GM18867 (cell line): ENCODE data around the gene SLC6A18.
"Not testable (repeated sequence)": the region's sequence is repeated elsewhere in the genome, so short reads cannot be mapped to it uniquely, and the experiment has no call there.

Source experiments
- ATAC-seq: cut with Tn5 transposase; IDR thresholded peaks from one replicate; pipeline ENCODE4 v1.9.1; 2021; ENCODE audit warnings: mild to moderate bottlenecking, moderate library complexity; ENCODE audit not compliant: unreplicated experiment

Gene SLC6A18

DNA sequence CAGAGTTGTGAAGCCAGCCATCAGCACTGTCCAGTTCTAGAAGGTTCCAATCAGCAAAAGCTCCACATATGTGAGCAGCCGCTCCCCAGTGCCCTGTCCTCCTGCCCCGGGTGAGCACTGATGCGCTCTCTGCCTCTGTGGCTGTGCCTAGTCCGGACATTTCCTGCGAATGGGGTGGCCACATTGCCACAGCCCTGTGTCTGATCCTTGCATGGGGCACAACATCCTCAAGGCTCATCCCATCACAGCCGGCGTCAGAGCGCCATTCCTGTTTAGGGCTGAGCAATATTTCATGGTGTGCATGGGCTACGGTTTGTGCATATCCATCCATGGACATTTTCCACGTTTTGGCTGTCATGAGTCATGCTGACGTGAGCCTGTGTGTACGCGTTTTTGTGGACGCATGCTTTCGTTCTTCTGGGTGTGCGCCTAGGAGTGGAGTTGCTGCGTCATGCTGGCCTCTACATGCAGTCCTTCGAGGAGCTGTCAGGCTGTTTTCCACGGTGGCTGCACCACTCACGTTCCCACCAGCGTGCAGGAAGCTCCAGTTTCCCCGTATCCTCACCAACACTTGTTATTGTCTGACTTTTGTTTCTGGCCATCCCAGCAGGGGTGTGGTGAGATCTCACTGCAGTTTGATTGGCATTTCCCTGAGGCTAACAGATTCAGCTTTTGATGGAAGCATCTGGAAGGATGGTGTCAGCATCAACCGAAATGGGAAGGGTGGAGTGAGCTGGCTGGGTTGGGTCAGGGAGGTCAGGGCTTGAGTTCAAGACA lies 9.7 kb upstream of the SLC6A18 start:
- ATAC-seq, result no peak

DNA sequence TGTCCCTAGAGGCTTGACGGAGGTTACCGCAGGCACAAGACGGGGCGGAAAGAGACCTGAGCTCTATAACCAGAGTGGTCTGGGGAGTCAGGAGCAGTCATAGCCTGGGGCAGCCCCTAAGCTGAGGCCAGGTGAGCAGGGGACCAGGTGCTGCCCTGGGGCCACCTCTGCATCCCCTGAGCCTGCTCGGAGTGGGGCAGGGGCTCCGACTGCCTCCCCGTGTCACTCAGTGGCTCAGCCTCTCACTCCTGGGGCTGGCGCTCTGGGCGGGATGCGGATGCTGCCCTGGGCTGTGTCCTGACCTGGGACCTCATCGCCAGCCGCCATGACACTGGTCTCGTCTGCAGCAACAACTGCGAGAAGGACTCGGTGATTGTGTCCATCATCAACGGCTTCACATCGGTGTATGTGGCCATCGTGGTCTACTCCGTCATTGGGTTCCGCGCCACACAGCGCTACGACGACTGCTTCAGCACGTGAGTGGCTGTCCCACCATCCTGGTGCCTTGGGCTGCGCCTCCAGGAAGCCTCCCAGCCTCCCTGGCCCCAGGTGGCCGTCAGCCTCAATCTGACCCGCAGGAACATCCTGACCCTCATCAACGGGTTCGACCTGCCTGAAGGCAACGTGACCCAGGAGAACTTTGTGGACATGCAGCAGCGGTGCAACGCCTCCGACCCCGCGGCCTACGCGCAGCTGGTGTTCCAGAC lies 8.8 kb upstream of the SLC6A18 start:
- ATAC-seq, result no peak

DNA sequence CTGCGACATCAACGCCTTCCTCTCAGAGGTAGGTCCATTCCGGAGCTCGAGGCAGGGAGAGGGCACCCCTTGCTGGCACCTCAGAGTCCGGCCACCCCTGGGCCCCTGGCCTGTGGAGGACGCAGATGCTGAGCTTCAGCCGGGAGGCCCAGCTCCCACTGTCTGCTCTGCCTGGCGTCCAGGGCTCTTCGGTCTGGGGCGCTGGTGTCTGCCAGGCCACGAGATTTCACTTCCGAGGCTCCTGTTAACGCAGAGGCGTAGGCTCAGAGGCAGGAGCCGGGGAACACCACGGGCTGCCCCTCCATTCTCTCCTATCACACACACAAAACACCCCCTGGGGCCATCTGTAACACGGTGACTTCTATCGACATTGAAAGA lies 8.3 kb upstream of the SLC6A18 start:
- ATAC-seq, result no peak

DNA sequence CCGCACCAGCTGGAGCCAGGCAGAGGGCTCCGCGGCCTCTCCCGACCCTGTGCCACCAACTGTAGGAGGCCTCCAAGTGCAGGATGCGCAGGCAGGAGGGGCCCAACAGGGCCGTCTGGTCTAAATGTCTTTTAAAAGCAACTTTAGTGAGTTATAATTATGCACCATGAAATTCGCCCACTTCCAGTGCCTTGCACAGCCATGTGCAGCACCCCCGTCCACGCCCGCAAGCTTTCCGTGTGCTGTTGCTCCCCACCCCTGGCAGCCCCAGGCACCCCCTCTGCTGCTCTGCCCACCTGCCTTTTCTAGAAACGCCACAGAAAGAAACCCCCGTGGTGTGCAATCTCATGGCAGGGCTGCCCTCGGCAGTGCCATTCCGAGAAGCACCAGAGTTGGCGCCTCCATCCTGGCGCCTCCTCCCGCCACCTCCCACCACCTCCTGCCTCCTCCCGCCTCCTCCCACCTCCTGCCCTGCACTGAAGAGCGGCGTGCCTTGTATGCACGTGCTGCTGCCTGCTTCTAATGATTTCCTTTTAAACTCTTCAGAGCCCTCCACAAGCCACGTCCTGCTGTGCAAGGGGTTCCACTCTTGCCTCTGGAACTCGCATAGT lies 7.5 kb upstream of the SLC6A18 start:
- no peak for ATAC-seq

DNA sequence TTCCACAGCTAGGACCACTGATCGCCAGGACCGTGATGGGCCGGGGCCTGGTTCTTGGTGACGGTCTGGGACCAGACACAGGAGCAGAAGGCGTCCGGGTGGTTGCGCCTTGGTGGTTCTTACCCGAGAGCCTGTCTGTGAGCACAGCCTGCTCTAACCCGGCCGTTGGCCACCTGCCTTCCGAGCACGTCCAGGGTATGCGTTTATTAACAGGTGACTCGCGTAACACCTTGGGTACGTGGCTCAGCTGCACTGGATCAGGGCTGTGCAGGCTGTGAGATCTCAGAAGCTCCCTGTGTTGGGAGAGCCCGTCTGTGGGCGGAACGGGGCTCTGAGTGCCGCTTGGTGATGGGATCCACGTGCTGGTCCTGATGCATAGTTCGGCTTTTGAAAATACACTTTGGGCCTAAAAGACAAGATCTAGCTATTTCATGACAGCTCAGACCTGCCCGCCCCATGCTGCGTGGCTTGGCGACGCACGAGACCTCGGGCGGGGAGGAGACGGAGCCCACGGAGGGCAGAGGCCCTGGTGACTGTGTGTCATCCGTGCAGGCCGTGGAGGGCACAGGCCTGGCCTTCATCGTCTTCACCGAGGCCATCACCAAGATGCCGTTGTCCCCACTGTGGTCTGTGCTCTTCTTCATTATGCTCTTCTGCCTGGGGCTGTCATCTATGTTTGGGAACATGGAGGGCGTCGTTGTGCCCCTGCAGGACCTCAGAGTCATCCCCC lies 6.7 kb upstream of the SLC6A18 start:
- ATAC-seq, result no peak

DNA sequence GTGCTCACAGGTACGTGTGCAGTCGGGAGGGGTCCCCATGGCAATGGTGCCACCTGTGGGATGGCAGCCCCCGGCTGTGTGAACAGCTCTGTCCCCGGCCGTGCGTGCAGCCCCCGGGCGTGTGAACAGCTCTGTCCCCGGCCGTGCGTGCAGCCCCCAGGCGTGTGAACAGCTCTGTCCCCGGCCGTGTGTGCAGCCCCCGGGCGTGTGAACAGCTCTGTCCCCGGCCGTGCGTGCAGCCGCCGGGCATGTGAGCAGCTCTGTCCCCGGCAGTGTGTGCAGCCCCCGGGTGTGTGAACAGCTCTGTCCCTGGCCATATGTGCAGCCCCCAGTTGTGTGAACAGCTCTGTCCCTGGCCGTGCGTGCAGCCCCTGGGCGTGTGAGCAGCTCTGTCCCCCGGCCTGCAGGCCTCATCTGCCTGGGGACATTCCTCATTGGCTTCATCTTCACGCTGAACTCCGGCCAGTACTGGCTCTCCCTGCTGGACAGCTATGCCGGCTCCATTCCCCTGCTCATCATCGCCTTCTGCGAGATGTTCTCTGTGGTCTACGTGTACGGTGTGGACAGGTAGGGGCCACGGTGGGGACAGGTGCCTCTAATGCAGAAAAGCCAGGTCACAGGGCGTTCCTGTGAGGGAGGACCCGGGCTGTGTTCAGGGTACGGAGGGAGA lies 5.9 kb upstream of the SLC6A18 start:
- no peak for ATAC-seq

DNA sequence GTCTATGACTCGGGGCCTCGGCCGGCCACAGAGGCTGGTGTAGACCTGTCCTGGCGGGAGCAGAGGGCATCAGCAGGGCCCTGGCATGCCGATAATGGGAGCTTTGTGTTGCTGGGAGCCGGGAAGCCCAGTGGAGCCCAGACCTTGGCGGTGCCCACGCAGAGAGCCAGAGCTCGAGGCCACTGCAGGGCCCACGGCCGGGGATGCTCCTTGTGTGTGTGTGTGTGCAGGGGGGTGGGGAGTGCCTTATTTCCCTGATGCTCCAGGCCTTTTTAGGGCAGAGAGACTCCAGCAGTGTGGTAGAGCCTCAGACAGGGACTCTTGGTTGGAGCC lies 5.4 kb upstream of the SLC6A18 start:
- ATAC-seq, result no peak

DNA sequence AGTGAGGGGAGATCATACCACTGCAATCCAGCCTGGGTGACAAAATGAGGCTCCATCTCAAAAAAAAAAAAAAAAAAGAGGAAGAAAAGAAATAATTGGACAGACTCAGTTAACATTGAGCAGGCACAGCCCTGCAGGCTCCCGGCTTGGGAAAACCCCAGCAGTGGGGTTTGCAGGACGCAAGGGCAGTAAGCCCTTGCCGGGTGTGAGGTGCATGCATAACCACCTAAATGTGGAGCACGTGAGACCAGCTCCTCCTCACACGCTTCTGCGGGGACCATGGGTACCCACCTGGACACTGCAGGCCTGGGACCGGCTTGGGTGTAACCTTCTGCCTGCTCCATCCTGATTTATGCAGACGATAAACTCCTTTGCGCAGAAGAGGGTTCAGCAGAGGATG lies 4.8 kb upstream of the SLC6A18 start:
- ATAC-seq, result no peak

DNA sequence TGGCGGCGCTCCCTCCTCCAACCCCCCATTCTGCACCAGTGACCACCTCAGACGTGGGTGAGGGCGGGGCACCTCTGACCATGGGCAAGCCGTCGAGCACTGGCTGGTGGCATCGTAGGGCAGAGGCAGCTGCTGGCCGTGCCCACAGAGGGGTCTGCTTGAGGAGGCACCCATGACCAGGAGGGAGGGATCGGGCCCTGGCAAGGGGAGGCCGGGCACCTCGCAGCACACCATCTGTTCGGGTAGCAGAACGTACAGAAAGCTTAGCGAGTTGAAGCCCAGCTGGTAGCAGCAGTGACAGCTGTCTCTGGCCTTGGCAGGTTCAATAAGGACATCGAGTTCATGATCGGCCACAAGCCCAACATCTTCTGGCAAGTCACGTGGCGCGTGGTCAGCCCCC lies 4.3 kb upstream of the SLC6A18 start:
- no peak for ATAC-seq

DNA sequence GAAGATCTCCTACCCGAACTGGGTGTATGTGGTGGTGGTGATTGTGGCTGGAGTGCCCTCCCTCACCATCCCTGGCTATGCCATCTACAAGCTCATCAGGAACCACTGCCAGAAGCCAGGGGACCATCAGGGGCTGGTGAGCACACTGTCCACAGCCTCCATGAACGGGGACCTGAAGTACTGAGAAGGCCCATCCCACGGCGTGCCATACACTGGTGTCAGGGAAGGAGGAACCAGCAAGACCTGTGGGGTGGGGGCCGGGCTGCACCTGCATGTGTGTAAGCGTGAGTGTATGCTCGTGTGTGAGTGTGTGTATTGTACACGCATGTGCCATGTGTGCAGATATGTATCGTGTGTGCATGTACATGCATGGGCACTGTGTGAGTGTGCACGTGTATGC lies 3.5 kb upstream of the SLC6A18 start:
- no peak for ATAC-seq

DNA sequence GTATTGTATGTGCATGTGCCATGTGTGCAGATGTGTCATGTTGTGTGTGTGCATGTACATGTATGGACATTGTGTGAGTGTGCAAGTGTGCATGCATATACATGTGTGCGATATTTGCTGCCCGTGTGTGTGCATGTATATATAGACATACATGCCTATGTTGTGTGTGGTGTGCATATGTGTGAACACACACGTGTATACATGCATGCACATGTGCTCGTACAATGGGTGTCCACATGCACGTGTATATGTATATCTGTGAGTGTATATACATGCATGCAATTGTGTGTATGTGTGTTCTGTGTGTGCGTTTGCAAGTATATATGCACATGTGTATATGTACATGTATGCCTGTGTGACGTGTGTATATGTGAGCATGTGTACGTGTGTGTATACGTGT lies 3.0 kb upstream of the SLC6A18 start:
- no peak for ATAC-seq

DNA sequence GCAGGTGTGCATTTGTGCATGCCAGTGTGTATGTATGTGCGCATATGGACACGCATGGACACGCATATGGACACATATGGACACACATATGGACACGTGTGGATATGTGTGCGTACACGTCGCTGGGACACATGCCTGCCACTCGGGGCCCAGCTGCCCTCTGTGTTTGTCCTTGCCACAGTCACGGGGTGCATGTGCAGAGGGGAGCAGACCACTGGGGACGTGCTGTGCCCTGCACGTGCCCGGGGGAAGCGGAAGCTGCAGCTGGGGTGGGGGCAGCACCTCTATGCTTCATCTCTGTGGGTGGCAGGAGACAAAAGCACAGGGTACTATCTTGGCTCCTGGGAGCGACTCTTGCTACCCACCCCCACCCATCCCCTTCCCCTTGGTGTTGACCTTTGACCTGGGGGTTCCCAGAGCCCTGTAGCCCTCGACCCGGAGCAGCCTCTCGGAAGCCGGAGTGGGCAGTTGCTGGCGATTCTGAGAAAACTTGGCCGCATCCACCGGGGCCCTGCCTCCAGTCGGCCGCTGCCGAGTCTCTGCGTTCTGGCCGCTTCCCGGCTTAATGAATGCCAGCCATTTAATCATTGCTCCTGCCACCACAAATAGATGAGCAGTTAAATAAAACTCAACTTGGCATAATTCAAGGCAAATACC lies 2.4 kb upstream of the SLC6A18 start:
- ATAC-seq, result no peak

DNA sequence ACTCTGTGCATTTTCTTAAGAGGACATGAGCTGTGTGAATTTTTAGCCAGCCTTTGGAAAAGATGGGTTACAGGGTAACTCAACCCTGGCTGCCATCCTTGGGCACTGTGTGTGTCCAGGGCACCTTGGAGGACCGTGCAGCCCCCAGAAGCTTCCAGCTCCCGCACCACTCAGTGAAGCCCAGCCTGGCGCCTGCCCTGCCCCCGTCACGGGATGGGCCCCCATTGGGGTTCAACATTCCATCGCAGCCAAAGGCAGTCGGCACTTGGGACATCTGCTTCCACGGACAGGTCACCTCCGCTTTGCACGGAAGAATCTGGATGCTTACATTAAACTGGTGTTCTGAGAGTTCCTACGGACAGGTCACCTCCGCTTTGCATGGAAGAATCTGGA lies 1.9 kb upstream of the SLC6A18 start:
- ATAC-seq, result no peak

DNA sequence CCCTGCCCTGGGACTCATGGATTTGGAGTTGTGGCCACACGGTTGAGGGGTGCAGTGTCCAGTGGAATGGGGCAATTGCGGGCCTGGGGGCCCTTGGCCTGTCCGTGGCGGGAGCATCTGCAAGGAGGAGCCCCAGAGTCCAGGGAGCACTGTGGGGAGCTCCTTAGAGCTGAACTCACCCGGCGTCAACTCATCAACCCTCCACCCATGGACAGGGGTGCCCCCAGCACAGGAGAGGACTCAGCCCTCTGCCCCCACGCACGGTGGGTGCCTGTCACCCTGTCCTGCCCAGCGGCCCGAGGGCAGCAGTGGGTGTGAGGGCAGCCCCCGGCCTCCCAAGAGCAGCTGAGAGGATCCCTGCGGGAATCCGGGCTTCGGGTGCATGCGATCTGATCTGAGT lies 550 bp upstream of the SLC6A18 start:
- ATAC-seq, result no peak

DNA sequence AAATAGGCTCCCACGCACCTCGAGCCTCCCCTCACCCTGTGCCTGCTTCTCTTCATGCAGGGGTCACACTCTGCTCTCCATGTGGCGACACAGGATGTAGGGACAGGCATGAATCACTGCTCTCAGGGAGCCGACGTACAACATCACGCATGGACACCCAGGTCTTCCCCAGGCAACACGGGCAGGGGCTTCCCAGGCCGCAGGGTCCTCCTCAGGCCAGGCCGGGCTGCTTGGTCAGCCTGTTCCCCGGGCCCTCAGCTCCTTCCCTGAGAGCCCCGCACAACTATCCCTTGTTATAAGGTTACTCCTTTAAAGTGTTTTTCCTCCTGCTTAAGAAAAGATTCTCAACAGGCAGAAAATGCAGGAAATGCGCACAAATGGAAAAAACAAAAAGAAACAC lies 1.1 kb downstream of the SLC6A18 start:
- ATAC-seq, result no peak

DNA sequence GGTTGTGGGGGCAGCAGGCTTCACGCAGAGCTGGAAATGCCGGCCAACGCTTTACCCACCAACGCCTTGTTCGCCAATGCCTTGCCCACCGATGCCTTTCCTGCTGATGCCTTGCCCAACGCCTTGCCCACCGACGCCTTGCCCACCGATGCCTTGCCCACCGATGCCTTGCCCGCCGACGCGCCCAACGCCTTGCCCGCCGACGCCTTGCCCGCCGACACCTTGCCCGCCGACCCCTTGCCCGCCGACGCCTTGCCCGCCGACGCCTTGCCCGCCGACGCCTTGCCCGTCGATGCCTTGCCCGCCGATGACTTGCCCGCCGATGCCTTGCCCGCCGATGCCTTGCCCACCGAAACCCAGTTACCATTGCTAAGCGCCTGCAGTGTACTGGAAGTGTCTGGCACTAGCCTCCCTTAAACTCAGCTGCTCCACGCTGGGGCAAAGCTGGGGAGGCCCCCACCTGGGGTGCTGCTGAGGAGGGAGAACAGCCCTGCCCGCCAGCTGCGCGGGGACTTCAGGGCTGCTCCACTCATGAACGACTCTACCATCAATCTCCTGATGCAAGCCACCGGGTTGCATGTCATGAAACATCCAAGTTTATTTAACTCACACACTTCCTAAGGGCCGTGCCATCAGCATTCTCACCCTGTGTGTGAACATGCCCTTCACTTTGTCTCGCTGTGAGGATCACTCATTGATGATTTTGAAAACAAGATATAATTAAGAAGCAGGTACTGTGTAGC lies 1.8 kb downstream of the SLC6A18 start:
- ATAC-seq, result no peak

DNA sequence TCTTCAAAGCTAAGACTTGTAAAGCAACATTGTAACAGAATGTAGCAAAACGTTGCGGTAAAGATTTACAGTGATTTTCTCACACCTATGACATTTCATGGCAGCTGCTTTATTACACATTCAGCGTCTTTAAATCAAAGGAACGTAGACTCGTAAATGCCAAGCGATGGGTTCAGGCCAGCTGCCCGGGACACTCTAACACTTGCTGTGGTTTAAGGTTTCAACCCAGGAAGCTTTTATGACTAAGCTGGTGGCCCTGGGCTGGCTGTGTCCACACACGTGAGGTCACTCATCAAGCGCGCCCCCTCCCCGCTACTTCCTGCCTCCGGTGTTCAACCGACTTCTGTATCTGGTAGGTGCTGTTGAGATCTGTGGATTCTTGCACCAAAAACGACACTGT lies 2.5 kb downstream of the SLC6A18 start:
- no peak for ATAC-seq

DNA sequence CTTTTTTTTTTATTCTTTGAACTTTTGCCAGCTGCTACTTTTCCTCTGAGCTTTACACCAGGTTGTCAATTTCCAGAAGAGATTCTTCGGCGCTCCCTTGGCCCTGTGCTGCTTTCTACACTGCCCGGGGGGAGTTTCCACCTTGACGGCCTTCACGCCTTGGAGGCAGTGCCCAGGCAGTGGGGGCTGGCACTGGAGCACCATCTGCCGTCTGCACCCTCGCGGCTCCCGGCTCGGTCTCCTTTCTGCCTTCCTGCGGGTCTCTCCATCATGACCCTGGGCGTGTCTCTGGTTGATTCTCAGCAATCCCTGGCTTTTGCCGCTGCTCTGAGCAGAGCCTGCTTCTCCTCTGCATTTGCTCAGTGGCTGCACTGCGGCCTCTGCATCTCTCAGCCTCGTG lies 2.9 kb downstream of the SLC6A18 start:
- no peak for ATAC-seq

DNA sequence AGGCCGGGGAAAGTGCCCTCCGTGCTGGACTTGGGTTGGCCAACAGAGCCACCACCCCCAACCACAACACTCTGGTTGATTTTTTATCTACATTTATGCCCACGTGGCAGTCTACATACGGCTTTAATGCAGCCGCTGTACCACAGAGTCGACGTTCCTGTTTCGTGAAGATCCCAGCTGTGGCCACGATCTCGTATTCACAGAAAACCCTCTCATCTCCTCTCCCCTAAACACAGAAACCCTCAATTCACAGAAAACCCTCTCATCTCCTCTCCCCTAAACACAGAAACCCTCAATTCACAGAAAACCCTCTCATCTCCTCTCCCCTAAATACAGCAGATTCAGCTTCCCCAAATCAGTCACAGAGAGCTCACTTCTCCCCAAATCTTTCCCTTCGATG lies 3.8 kb downstream of the SLC6A18 start:
- not testable (repeated sequence) for ATAC-seq

DNA sequence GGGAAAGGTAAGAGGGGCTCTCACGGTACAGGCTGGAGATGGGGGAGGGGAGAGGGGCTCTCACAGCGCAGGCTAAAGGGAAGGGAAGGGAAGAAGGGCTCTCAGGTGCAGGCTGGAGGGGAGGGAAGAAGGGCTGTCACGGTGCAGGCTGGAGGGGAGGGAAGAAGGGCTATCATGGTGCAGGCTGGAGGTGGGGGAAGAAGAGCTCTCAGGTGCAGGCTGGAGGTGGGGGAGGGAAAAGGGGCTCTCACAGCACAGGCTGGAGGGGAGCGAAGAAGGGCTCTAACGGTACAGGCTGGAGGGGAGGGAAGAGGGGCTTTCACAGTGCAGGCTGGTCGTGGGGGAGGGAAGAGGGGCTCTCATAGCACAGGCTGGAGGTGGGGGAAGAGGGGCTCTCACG lies 4.6 kb downstream of the SLC6A18 start:
- ATAC-seq, result no peak
